RWPE1 (cell line): ENCODE results near the gene FOSL2.

ENCODE experiments used
- CTCF ChIA-PET: fragments of 350-600 bp; sonication (Branson Sonifier 250); formaldehyde crosslinking; extraction: SDS; loops from one replicate; lab custom pipeline; 2021; lab: Yijun Ruan, JAX
- POLR2A ChIA-PET: fragments of 400-600 bp; formaldehyde crosslinking; extraction: SDS; loops from one replicate; lab custom pipeline; 2020; ENCODE audit warnings: antibody characterized with exemption; ENCODE audit not compliant: low non-redundant PET; lab: Yijun Ruan, JAX
- DNase-seq: peaks from one replicate; pipeline ENCODE4 v3.0.0; 2012; ENCODE audit warnings: low spot score
- H3K27ac ChIP-seq: fragments of 450-650 bp; 2 replicates; pipeline ENCODE4 v1.5.1; 2017
- TF ChIP-seq, protein P1 (sequence below): fragments of 450-650 bp; conservative IDR thresholded peaks from 2 replicates; pipeline ENCODE4 v1.5.1; 2017; ENCODE audit warnings: low read depth, mild to moderate bottlenecking

Gene FOSL2

DNA sequence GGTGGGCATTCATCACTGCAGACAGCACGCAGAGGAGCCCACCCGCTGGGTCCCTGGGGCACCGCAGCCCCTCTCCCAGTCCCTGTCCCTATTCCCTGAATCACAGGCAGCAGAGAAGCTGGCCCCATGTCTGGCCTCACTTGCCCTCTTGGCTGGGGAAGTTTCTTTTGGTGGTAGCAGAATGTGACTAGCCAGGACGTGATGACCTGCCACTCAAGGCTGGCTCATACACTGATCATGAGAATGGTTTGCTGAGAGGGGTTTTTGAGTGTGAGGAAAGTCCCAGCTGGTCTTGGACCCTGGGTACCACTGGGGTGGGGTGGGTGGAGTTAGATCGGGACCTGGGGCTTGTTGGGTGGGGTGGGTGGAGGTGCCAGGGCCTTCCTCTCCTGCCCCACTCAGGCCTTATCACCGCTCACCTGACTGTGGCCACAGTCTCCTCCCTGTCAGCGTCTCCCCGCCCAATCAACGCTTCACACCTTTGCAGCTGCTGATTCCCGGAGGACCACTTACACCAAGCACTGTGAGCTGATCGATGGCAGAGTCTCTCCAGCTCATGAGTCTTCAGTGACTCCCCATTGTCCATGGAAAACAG, 28.9 kb upstream of the FOSL2 start:
- no peak overlapping the region for H3K27ac ChIP-seq
- TF ChIP-seq, protein P1, sequence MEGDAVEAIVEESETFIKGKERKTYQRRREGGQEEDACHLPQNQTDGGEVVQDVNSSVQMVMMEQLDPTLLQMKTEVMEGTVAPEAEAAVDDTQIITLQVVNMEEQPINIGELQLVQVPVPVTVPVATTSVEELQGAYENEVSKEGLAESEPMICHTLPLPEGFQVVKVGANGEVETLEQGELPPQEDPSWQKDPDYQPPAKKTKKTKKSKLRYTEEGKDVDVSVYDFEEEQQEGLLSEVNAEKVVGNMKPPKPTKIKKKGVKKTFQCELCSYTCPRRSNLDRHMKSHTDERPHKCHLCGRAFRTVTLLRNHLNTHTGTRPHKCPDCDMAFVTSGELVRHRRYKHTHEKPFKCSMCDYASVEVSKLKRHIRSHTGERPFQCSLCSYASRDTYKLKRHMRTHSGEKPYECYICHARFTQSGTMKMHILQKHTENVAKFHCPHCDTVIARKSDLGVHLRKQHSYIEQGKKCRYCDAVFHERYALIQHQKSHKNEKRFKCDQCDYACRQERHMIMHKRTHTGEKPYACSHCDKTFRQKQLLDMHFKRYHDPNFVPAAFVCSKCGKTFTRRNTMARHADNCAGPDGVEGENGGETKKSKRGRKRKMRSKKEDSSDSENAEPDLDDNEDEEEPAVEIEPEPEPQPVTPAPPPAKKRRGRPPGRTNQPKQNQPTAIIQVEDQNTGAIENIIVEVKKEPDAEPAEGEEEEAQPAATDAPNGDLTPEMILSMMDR = no peak
- POLR2A ChIA-PET = no interaction called here
- no peak for DNase-seq
- CTCF ChIA-PET = no interaction called here

GRCh38 chr2:28364610-28365009, 28.0 kb upstream of the FOSL2 start:
- POLR2A ChIA-PET = no interaction called here
- TF ChIP-seq, protein P1 = no peak
- CTCF ChIA-PET = no interaction called here
- H3K27ac ChIP-seq = no peak overlapping the region
- DNase-seq = no peak

DNA sequence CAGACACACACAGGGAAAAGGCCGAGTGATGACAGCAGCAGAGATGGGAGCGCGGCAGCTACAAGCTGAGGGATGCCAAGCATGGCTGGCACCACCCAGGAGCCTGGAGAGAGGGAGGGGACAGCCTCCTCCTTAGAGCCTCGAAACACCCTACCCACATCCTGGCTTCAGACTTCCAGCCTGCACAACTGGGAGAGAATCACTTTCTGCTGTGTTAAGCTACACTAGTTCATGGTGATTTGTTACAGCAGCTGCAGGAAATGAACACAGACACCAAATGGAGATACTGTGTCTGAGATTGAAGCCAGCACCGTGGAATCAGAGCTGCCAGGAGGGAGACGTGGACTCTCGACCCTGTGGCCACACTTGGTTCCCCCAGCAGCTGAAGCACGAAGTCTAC, 27.5 kb upstream of the FOSL2 start:
- CTCF ChIA-PET = no interaction called here
- POLR2A ChIA-PET = no interaction called here
- no peak for DNase-seq
- H3K27ac ChIP-seq = 0 out of 2 replicates have a peak overlapping the region, but pooled peaks have one; percentile 17
- TF ChIP-seq, protein P1 = no peak

DNA sequence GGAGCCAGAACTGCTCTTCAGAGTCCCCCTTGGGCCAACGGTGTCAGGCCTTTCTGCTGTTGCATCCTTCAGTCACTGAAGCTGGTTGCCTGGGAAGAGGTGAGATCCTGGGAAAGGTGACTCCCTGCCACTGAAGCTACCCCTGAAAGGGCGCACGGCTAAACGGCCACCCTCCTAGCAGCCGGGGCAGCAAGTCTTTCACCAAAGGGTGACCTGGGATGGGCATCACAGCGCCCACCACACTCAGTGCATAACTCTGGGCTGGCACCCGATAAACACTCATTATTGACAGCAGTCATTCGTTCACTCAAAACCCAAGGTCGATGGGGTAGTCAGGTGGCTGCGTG, 26.5 kb upstream of the FOSL2 start:
- H3K27ac ChIP-seq = no peak overlapping the region
- TF ChIP-seq, protein P1 = no peak
- CTCF ChIA-PET = no interaction called here

GRCh38 chr2:28366496-28367282, 26.0 kb upstream of the FOSL2 start:
- TF ChIP-seq, protein P1 = no peak
- peak overlapping the region; percentile 11; the same call in 1 of the 2 replicates for H3K27ac ChIP-seq
- DNase-seq = no peak
- CTCF ChIA-PET = interaction anchor here (0.6 kb wide), 1 partner anchor 349 kb away, joined by 4 read pairs; no protein-coding TSS in a partner anchor
- POLR2A ChIA-PET = no interaction called here

More for the DNA sequence above, 26.5 kb upstream of the FOSL2 start:
- DNase-seq = no peak
- POLR2A ChIA-PET = no interaction called here

GRCh38 chr2:28367667-28368356, 24.8 kb upstream of the FOSL2 start:
- 0 out of 2 replicates have a peak overlapping the region, but pooled peaks have one; percentile 12 for H3K27ac ChIP-seq
- no peak for DNase-seq
- CTCF ChIA-PET = no interaction called here
- POLR2A ChIA-PET = no interaction called here
- TF ChIP-seq, protein P1 = no peak
